GM12878 (cell line): ENCODE data around the gene WAS. TPM values are rescaled to one million over a fixed set of nuclear protein-coding genes. Genes with fewer than 3 reads are reported as not detected.

Experiments used
- ATAC-seq: fragments of 200-7000 bp; cut with Tn5 transposase; 3 replicates; pipeline ENCODE4 v1.9.1; 2020; ENCODE audit warnings: mild to moderate bottlenecking, moderate library complexity
- BruUV-seq: library from RNA; stranded (reverse); fragments of 400-500 nt; replicated peaks from 2 replicates; lab custom pipeline; 2021; lab: Mats Ljungman, UMichigan
- CTCF ChIA-PET: fragments of 300-600 bp; sonication (Branson Sonifier 250); formaldehyde crosslinking; extraction: SDS; loops from one replicate; lab custom pipeline; 2021; ENCODE audit warnings: inconsistent platforms; lab: Yijun Ruan, JAX
- POLR2A ChIA-PET: fragments of 350-600 bp; formaldehyde crosslinking; extraction: SDS; loops from one replicate; lab custom pipeline; 2021; ENCODE audit warnings: inconsistent platforms; lab: Charles Lee
- RAD21 ChIA-PET: fragments of 300-600 bp; sonication (Branson Sonifier 250); formaldehyde crosslinking; loops from one replicate; lab custom pipeline; 2023; ENCODE audit warnings: antibody characterized with exemption; ENCODE audit not compliant: unreplicated experiment; lab: Charles Lee
- SMC1A ChIA-PET: fragments of 300-600 bp; sonication (Branson Sonifier 250); formaldehyde crosslinking; loops from one replicate; lab custom pipeline; 2023; ENCODE audit not compliant: unreplicated experiment, uncharacterized antibody; lab: Charles Lee
- DNase-seq: peaks from one replicate; pipeline ENCODE4 v3.0.0-alpha.2; 2011; ENCODE audit warnings: low read depth, low spot score
- FAIRE-seq: peaks from 3 replicates; lab custom pipeline; 2011; peaks lifted over from hg19 to GRCh38; lab: Jason Lieb, UNC
- H2AFZ ChIP-seq: 2 replicates; pipeline ENCODE4 v1.6.0; 2011; ENCODE audit warnings: low read depth, low read length, control low read depth; ENCODE audit not compliant: control insufficient read depth
- H3K27ac ChIP-seq: 2 replicates; pipeline ENCODE4 v1.5.1; 2011; ENCODE audit warnings: control low read depth; ENCODE audit not compliant: control insufficient read depth, insufficient read depth
- H3K27me3 ChIP-seq, 2 experiments: replicated peaks in 1 of 2; 2 replicates each; pipeline versions ENCODE4 v1.6.0 to v1.6.1; 2011; ENCODE audit warnings: low read length in 1 of 2; ENCODE audit not compliant: control insufficient read depth in 2 of 2, insufficient read depth in 2 of 2
- H3K36me3 ChIP-seq, 2 experiments: 2 replicates each; pipeline ENCODE4 v1.5.1; 2011; ENCODE audit warnings: low read length in 1 of 2; ENCODE audit not compliant: control insufficient read depth in 2 of 2, insufficient read depth in 2 of 2
- H3K4me1 ChIP-seq: 2 replicates; pipeline ENCODE4 v1.6.1; 2011; ENCODE audit warnings: mild to moderate bottlenecking, low read length, moderate library complexity, mixed read lengths; ENCODE audit not compliant: control insufficient read depth, insufficient read depth
- H3K4me2 ChIP-seq: 2 replicates; pipeline ENCODE4 v1.6.0; 2011; ENCODE audit warnings: control low read depth; ENCODE audit not compliant: control insufficient read depth, insufficient read depth
- H3K4me3 ChIP-seq: fragments of 200-600 bp; sonication (generic); 2 replicates; pipeline ENCODE4 v1.5.1; 2016
- H3K79me2 ChIP-seq: 2 replicates; pipeline ENCODE4 v1.6.0; 2011; ENCODE audit warnings: low read length; ENCODE audit not compliant: control insufficient read depth, insufficient read depth
- H3K9ac ChIP-seq: 2 replicates; pipeline ENCODE4 v1.8.0; 2011; ENCODE audit warnings: low read length, control low read depth, mixed read lengths; ENCODE audit not compliant: control insufficient read depth, insufficient read depth
- H3K9me3 ChIP-seq: replicated peaks from 3 replicates; pipeline ENCODE4 v1.5.1; 2011; ENCODE audit warnings: mild to moderate bottlenecking, low read length; ENCODE audit not compliant: control insufficient read depth, insufficient read depth
- H4K20me1 ChIP-seq: 2 replicates; pipeline ENCODE4 v1.6.0; 2011; ENCODE audit not compliant: control insufficient read depth, insufficient read depth
- BCLAF1 ChIP-seq: fragments of 450-650 bp; IDR thresholded peaks from 2 replicates; pipeline ENCODE4 v1.6.1; 2017; ENCODE audit warnings: antibody characterized with exemption, mild to moderate bottlenecking, moderate library complexity
- BHLHE40 ChIP-seq, 2 experiments: fragments of 450-650 bp in 1 of 2; IDR thresholded peaks; 2 replicates each; pipeline ENCODE4 v1.6.1; 2011 to 2017; ENCODE audit warnings: low read depth in 2 of 2, borderline replicate concordance in 1 of 2, improper control_type of control experiment in 1 of 2, low read length in 1 of 2, mild to moderate bottlenecking in 1 of 2
- BRCA1 ChIP-seq: IDR thresholded peaks from 2 replicates; pipeline ENCODE4 v1.6.1; 2011; ENCODE audit warnings: low read depth, low read length, improper control_type of control experiment
- E2F4 ChIP-seq: IDR thresholded peaks from 2 replicates; pipeline ENCODE4 v1.6.1; 2012; ENCODE audit warnings: low read depth, low read length, improper control_type of control experiment
- EED ChIP-seq: sonication (generic); IDR thresholded peaks from 2 replicates; pipeline ENCODE4 v1.6.1; 2016; ENCODE audit warnings: antibody characterized with exemption, low read depth
- LARP7 ChIP-seq: fragments of 450-650 bp; IDR thresholded peaks from 2 replicates; pipeline ENCODE4 v1.6.1; 2017; ENCODE audit warnings: mild to moderate bottlenecking
- MXI1 ChIP-seq: fragments of 150-350 bp; IDR thresholded peaks from 2 replicates; pipeline ENCODE4 v1.6.1; 2011; ENCODE audit warnings: low read depth, mild to moderate bottlenecking, inconsistent platforms, low read length, improper control_type of control experiment
- MYC ChIP-seq: IDR thresholded peaks from 2 replicates; pipeline ENCODE4 v1.6.1; 2011; ENCODE audit warnings: mild to moderate bottlenecking, low read length, moderate library complexity, inconsistent platforms; ENCODE audit not compliant: insufficient read depth, insufficient replicate concordance, insufficient read length, severe bottlenecking
- NFIC ChIP-seq: IDR thresholded peaks from 2 replicates; pipeline ENCODE4 v1.6.1; 2012; ENCODE audit warnings: low read depth, mild to moderate bottlenecking, inconsistent platforms, low read length, moderate library complexity
- SREBF2 ChIP-seq: IDR thresholded peaks from 2 replicates; pipeline ENCODE4 v1.6.1; 2012; ENCODE audit warnings: mild to moderate bottlenecking, low read length
- TAF1 ChIP-seq: IDR thresholded peaks from 2 replicates; pipeline ENCODE4 v1.6.1; 2011; ENCODE audit warnings: mild to moderate bottlenecking, low read depth, low read length, borderline replicate concordance
- YY1 ChIP-seq: IDR thresholded peaks from 2 replicates; pipeline ENCODE4 v1.6.1; 2011; ENCODE audit warnings: low read depth, mild to moderate bottlenecking, low read length
- ZNF274 ChIP-seq: IDR thresholded peaks from one replicate; pipeline ENCODE4 v1.8.0; 2011; ENCODE audit not compliant: insufficient read length, insufficient read depth
- WGBS: methylation state at CpG from one replicate; pipeline ENCODE4 v1.1.6; 2016; ENCODE audit warnings: low lambda C conversion rate; ENCODE audit not compliant: insufficient replicate concordance, insufficient coverage; ENCODE audit errors: missing lambda C conversion rate; 5-methylcytosine and 5-hydroxymethylcytosine counted together
- in situ Hi-C: fragments of 300-500 bp; cut with MboI; formaldehyde crosslinking; loops from 9 replicates; pipeline ENCODE4 v1.14.3; 2018; ENCODE audit warnings: mixed read lengths
- intact Hi-C: fragments of 100-400 bp; cut with micrococcal nuclease; formaldehyde crosslinking; loops from one replicate; pipeline ENCODE4 v1.14.2; 2022; ENCODE audit not compliant: unreplicated experiment
- polyA plus RNA-seq, 11 experiments: library from polyadenylated mRNA; depleted of rRNA in 4 of 11; unstranded in 6 of 11; stranded (reverse) in 5 of 11; fragments of >200 nt; fragmentation: Nextera tagmentation in 4 of 11; fragmentation: Illumina TruSeq in 1 of 11; extraction: Ambion mirVana in 4 of 11; extraction: Trizol in 1 of 11; gene quantifications; 1 replicate in 1 of 11; 2 replicates in 10 of 11; pipeline versions ENCODE4 v1.2.1 to v1.2.3, GENCODE V29; 2011 to 2016; ENCODE audit warnings: inconsistent platforms in 2 of 11, missing spikeins in 2 of 11, low read depth in 1 of 11
- total RNA-seq, 4 experiments: library from RNA; depleted of rRNA in 3 of 4; stranded (reverse); fragments of >200 nt in 3 of 4; fragmentation: Illumina TruSeq in 1 of 4; extraction: Trizol in 1 of 4; gene quantifications; 2 replicates each; pipeline versions ENCODE4 v1.2.1 to v1.2.3, GENCODE V29; 2013 to 2021

Gene WAS
- total and polyA plus RNA-seq, 10 of the 15 experiments (the other 5 are each of a cell fraction or from before 2014, with no cell fraction given), result 1.6 to 84.7 (median 23.0) TPM

GRCh38 chrX:48700951-48701653 is 17.5 kb downstream of the WAS start:
- DNase-seq, result no peak
- Histone ChIP-seq H3K9ac (no peak overlapping the region), H4K20me1 (no peaks in the 10 kb centered on the region), H3K9me3 (no peaks in the 10 kb centered on the region), H2AFZ (no peak overlapping the region), H3K4me1 (no peaks in the 10 kb centered on the region), H3K36me3 (peaks cover 4 to 9% of the 10 kb centered on the region in 2 experiments; a peak in 2 of 4 replicates), H3K27me3 (no peaks in the 10 kb centered on the region), H3K27ac (no peak overlapping the region), H3K4me3 (no peak overlapping the region), H3K4me2 (no peak overlapping the region), H3K79me2 (peaks cover 14% of the 10 kb centered on the region)
- WGBS, result 46% methylated on average over 3 of the region's 3 CpGs
- no peak for ATAC-seq
- no peak for TF ChIP-seq LARP7
- no peak for TF ChIP-seq BRCA1
- no peak for TF ChIP-seq EED
- no peak for TF ChIP-seq YY1
- no peak for TF ChIP-seq SREBF2
- FAIRE-seq, result no peak
- RAD21 ChIA-PET, result no interaction called here
- CTCF ChIA-PET, result no interaction called here
- SMC1A ChIA-PET, result no interaction called here
- BruUV-seq, result no TSS peak
- in situ Hi-C loops (no loop called here), intact Hi-C loops (no loop called here)
- POLR2A ChIA-PET, result no interaction called here

GRCh38 chrX:48702032-48702431 is 18.4 kb downstream of the WAS start:
- Histone ChIP-seq H3K36me3 (peaks cover 4 to 9% of the 10 kb centered on the region in 2 experiments; a peak in 2 of 4 replicates), H3K4me3 (no peak overlapping the region), H3K4me2 (no peak overlapping the region), H4K20me1 (no peaks in the 10 kb centered on the region; the same call in 1 of the 2 replicates), H2AFZ (no peak overlapping the region), H3K79me2 (peaks cover 13% of the 10 kb centered on the region), H3K4me1 (no peaks in the 10 kb centered on the region), H3K9ac (no peak overlapping the region), H3K9me3 (no peaks in the 10 kb centered on the region), H3K27me3 (no peaks in the 10 kb centered on the region), H3K27ac (no peak overlapping the region)
- no peak for DNase-seq
- BruUV-seq, result no TSS peak
- FAIRE-seq, result no peak
- ChIA-PET SMC1A (no interaction called here), CTCF (no interaction called here), POLR2A (no interaction called here), RAD21 (no interaction called here)
- intact Hi-C loops, result no loop called here
- in situ Hi-C loops, result no loop called here
- no peak for ATAC-seq
- 25% methylated on average over 2 of the region's 2 CpGs for WGBS
- TF ChIP-seq ZNF274 (no peak), MXI1 (no peak), BCLAF1 (no peak), NFIC (no peak), BHLHE40 (IDR thresholded peaks at IDR 0.05; ENCODE audit: borderline replicate concordance in 1 of 2, low read depth in 2 of 2, low read length in 1 of 2) (no peak), MYC (no peak), TAF1 (no peak), E2F4 (no peak)
